ENCODE measurements around the gene JMY.

DNA sequence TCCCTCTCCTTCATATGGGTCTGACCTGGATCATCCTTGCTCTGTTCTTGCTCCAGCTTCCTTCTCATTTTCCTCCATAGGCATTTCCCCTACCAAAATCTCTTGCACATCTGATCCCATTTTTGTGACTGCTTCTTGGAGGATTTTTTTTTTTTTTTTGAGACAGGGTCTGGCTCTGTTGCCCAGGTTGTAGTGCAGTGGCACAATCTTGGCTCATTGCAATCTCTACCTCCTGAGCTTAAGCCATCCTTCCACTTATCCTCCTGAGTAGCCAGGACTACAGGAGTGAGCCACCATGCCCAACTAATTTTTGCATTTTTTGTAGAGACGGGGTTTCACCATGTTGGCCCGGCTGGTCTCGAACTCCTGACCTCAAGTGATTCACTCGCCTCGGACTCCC lies 10.5 kb upstream of the JMY start:
- TF ChIP-seq, protein P1, sequence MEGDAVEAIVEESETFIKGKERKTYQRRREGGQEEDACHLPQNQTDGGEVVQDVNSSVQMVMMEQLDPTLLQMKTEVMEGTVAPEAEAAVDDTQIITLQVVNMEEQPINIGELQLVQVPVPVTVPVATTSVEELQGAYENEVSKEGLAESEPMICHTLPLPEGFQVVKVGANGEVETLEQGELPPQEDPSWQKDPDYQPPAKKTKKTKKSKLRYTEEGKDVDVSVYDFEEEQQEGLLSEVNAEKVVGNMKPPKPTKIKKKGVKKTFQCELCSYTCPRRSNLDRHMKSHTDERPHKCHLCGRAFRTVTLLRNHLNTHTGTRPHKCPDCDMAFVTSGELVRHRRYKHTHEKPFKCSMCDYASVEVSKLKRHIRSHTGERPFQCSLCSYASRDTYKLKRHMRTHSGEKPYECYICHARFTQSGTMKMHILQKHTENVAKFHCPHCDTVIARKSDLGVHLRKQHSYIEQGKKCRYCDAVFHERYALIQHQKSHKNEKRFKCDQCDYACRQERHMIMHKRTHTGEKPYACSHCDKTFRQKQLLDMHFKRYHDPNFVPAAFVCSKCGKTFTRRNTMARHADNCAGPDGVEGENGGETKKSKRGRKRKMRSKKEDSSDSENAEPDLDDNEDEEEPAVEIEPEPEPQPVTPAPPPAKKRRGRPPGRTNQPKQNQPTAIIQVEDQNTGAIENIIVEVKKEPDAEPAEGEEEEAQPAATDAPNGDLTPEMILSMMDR (IDR thresholded peaks at IDR 0.05), result no peak
- no peak for TF ChIP-seq POLR2A (IDR thresholded peaks at IDR 0.05)
